GM12878 (cell line): ENCODE data around the gene FNDC3B. TPM values are rescaled to one million over a fixed set of nuclear protein-coding genes. Genes with fewer than 3 reads are reported as not detected.

ENCODE experiments used
- ATAC-seq: fragments of 200-7000 bp; cut with Tn5 transposase; 3 replicates; pipeline ENCODE4 v1.9.1; 2020; ENCODE audit warnings: mild to moderate bottlenecking, moderate library complexity
- BruUV-seq: library from RNA; stranded (reverse); fragments of 400-500 nt; replicated peaks from 2 replicates; lab custom pipeline; 2021; lab: Mats Ljungman, UMichigan
- CTCF ChIA-PET: fragments of 300-600 bp; sonication (Branson Sonifier 250); formaldehyde crosslinking; extraction: SDS; loops from one replicate; lab custom pipeline; 2021; ENCODE audit warnings: inconsistent platforms; lab: Yijun Ruan, JAX
- POLR2A ChIA-PET: fragments of 350-600 bp; formaldehyde crosslinking; extraction: SDS; loops from one replicate; lab custom pipeline; 2021; ENCODE audit warnings: inconsistent platforms; lab: Charles Lee
- RAD21 ChIA-PET: fragments of 300-600 bp; sonication (Branson Sonifier 250); formaldehyde crosslinking; loops from one replicate; lab custom pipeline; 2023; ENCODE audit warnings: antibody characterized with exemption; ENCODE audit not compliant: unreplicated experiment; lab: Charles Lee
- SMC1A ChIA-PET: fragments of 300-600 bp; sonication (Branson Sonifier 250); formaldehyde crosslinking; loops from one replicate; lab custom pipeline; 2023; ENCODE audit not compliant: unreplicated experiment, uncharacterized antibody; lab: Charles Lee
- DNase-seq: peaks from one replicate; pipeline ENCODE4 v3.0.0-alpha.2; 2011; ENCODE audit warnings: low read depth, low spot score
- FAIRE-seq: peaks from 3 replicates; lab custom pipeline; 2011; peaks lifted over from hg19 to GRCh38; lab: Jason Lieb, UNC
- H2AFZ ChIP-seq: 2 replicates; pipeline ENCODE4 v1.6.0; 2011; ENCODE audit warnings: low read depth, low read length, control low read depth; ENCODE audit not compliant: control insufficient read depth
- H3K27ac ChIP-seq: 2 replicates; pipeline ENCODE4 v1.5.1; 2011; ENCODE audit warnings: control low read depth; ENCODE audit not compliant: control insufficient read depth, insufficient read depth
- H3K27me3 ChIP-seq, 2 experiments: replicated peaks in 1 of 2; 2 replicates each; pipeline versions ENCODE4 v1.6.0 to v1.6.1; 2011; ENCODE audit warnings: low read length in 1 of 2; ENCODE audit not compliant: control insufficient read depth in 2 of 2, insufficient read depth in 2 of 2
- H3K36me3 ChIP-seq, 2 experiments: 2 replicates each; pipeline ENCODE4 v1.5.1; 2011; ENCODE audit warnings: low read length in 1 of 2; ENCODE audit not compliant: control insufficient read depth in 2 of 2, insufficient read depth in 2 of 2
- H3K4me1 ChIP-seq: 2 replicates; pipeline ENCODE4 v1.6.1; 2011; ENCODE audit warnings: mild to moderate bottlenecking, low read length, moderate library complexity, mixed read lengths; ENCODE audit not compliant: control insufficient read depth, insufficient read depth
- H3K4me2 ChIP-seq: 2 replicates; pipeline ENCODE4 v1.6.0; 2011; ENCODE audit warnings: control low read depth; ENCODE audit not compliant: control insufficient read depth, insufficient read depth
- H3K4me3 ChIP-seq: fragments of 200-600 bp; sonication (generic); 2 replicates; pipeline ENCODE4 v1.5.1; 2016
- H3K79me2 ChIP-seq: 2 replicates; pipeline ENCODE4 v1.6.0; 2011; ENCODE audit warnings: low read length; ENCODE audit not compliant: control insufficient read depth, insufficient read depth
- H3K9ac ChIP-seq: 2 replicates; pipeline ENCODE4 v1.8.0; 2011; ENCODE audit warnings: low read length, control low read depth, mixed read lengths; ENCODE audit not compliant: control insufficient read depth, insufficient read depth
- H3K9me3 ChIP-seq: replicated peaks from 3 replicates; pipeline ENCODE4 v1.5.1; 2011; ENCODE audit warnings: mild to moderate bottlenecking, low read length; ENCODE audit not compliant: control insufficient read depth, insufficient read depth
- H4K20me1 ChIP-seq: 2 replicates; pipeline ENCODE4 v1.6.0; 2011; ENCODE audit not compliant: control insufficient read depth, insufficient read depth
- ASH2L ChIP-seq: fragments of 300-600, 200-600 bp; sonication (generic); IDR thresholded peaks from 2 replicates; pipeline ENCODE4 v1.6.1; 2017; ENCODE audit warnings: low read depth, mild to moderate bottlenecking, borderline replicate concordance
- BCL3 ChIP-seq: IDR thresholded peaks from 2 replicates; pipeline ENCODE4 v1.6.1; 2011; ENCODE audit warnings: borderline replicate concordance, low read depth, mild to moderate bottlenecking, moderate library complexity, low read length; ENCODE audit not compliant: insufficient read depth, poor library complexity, severe bottlenecking
- BRCA1 ChIP-seq: IDR thresholded peaks from 2 replicates; pipeline ENCODE4 v1.6.1; 2011; ENCODE audit warnings: low read depth, low read length, improper control_type of control experiment
- CTCF ChIP-seq, 3 experiments: IDR thresholded peaks in 2 of 3; conservative IDR thresholded peaks in 1 of 3; 2 replicates each; pipeline ENCODE4 v1.5.1; 2011; ENCODE audit warnings: low read depth in 3 of 3, low read length in 3 of 3, mild to moderate bottlenecking in 3 of 3, control low read depth in 2 of 3, moderate library complexity in 2 of 3, inconsistent platforms in 1 of 3, mixed read lengths in 1 of 3; ENCODE audit not compliant: control insufficient read depth in 2 of 3, insufficient read depth in 1 of 3; ENCODE audit errors: extremely low read depth in 1 of 3
- FOS ChIP-seq: IDR thresholded peaks from 3 replicates; pipeline ENCODE4 v1.6.1; 2011; ENCODE audit warnings: borderline replicate concordance; ENCODE audit not compliant: insufficient read length; ENCODE audit errors: extremely low read depth
- MTA3 ChIP-seq: IDR thresholded peaks from 2 replicates; pipeline ENCODE4 v1.6.1; 2012; ENCODE audit warnings: low read length, inconsistent platforms, borderline replicate concordance
- NFYB ChIP-seq: IDR thresholded peaks from 2 replicates; pipeline ENCODE4 v1.6.1; 2011; ENCODE audit warnings: low read depth, mild to moderate bottlenecking, low read length, improper control_type of control experiment, moderate library complexity; ENCODE audit not compliant: insufficient read depth
- PKNOX1 ChIP-seq: fragments of 450-650 bp; IDR thresholded peaks from 2 replicates; pipeline ENCODE4 v1.6.1; 2016; ENCODE audit warnings: mild to moderate bottlenecking
- ZNF217 ChIP-seq: fragments of 450-650 bp; IDR thresholded peaks from 2 replicates; pipeline ENCODE4 v1.6.1; 2017; ENCODE audit warnings: antibody characterized with exemption, mild to moderate bottlenecking
- WGBS: methylation state at CpG from one replicate; pipeline ENCODE4 v1.1.6; 2016; ENCODE audit warnings: low lambda C conversion rate; ENCODE audit not compliant: insufficient replicate concordance, insufficient coverage; ENCODE audit errors: missing lambda C conversion rate; 5-methylcytosine and 5-hydroxymethylcytosine counted together
- in situ Hi-C: fragments of 300-500 bp; cut with MboI; formaldehyde crosslinking; loops from 9 replicates; pipeline ENCODE4 v1.14.3; 2018; ENCODE audit warnings: mixed read lengths
- intact Hi-C: fragments of 100-400 bp; cut with micrococcal nuclease; formaldehyde crosslinking; loops from one replicate; pipeline ENCODE4 v1.14.2; 2022; ENCODE audit not compliant: unreplicated experiment
- polyA plus RNA-seq, 11 experiments: library from polyadenylated mRNA; depleted of rRNA in 4 of 11; unstranded in 6 of 11; stranded (reverse) in 5 of 11; fragments of >200 nt; fragmentation: Nextera tagmentation in 4 of 11; fragmentation: Illumina TruSeq in 1 of 11; extraction: Ambion mirVana in 4 of 11; extraction: Trizol in 1 of 11; gene quantifications; 1 replicate in 1 of 11; 2 replicates in 10 of 11; pipeline versions ENCODE4 v1.2.1 to v1.2.3, GENCODE V29; 2011 to 2016; ENCODE audit warnings: inconsistent platforms in 2 of 11, missing spikeins in 2 of 11, low read depth in 1 of 11
- total RNA-seq, 4 experiments: library from RNA; depleted of rRNA in 3 of 4; stranded (reverse); fragments of >200 nt in 3 of 4; fragmentation: Illumina TruSeq in 1 of 4; extraction: Trizol in 1 of 4; gene quantifications; 2 replicates each; pipeline versions ENCODE4 v1.2.1 to v1.2.3, GENCODE V29; 2013 to 2021

Gene FNDC3B
- total and polyA plus RNA-seq, 10 of the 15 experiments (the other 5 are each of a cell fraction or from before 2014, with no cell fraction given): 7.9 to 35.0 (median 18.5) TPM

GRCh38 chr3:172371544-172371943, 332.2 kb downstream of the FNDC3B start:
- no peak for DNase-seq
- in situ Hi-C loops (no loop called here), intact Hi-C loops (no loop called here)
- H2AFZ ChIP-seq: no peak overlapping the region
- H3K27ac ChIP-seq: no peak overlapping the region
- no peaks in the 10 kb centered on the region for H4K20me1 ChIP-seq
- no peak overlapping the region for H3K4me2 ChIP-seq
- no peaks in the 10 kb centered on the region for H3K9me3 ChIP-seq
- H3K9ac ChIP-seq: no peak overlapping the region
- ChIA-PET SMC1A (interaction anchor here (0.6 kb wide), 1 partner anchor 302 kb away, joined by 3 read pairs; no protein-coding TSS in a partner anchor), POLR2A (no interaction called here), RAD21 (no interaction called here), CTCF (interaction anchor here (1.3 kb wide), 1 partner anchor 224 kb away, joined by 3 read pairs; no protein-coding TSS in a partner anchor)
- ATAC-seq: no peak
- H3K79me2 ChIP-seq: no peaks in the 10 kb centered on the region
- TF ChIP-seq MTA3 (no peak), CTCF (IDR thresholded peaks at IDR 0.05 in 2 of 3, conservative IDR thresholded peaks at IDR 0.05 in 1 of 3; ENCODE audit: control insufficient read depth in 2 of 3, extremely low read depth in 1 of 3, insufficient read depth in 1 of 3, low read depth in 3 of 3, low read length in 3 of 3) (no peak), BCL3 (no peak), ZNF217 (no peak), NFYB (no peak), BRCA1 (no peak), FOS (no peak), ASH2L (no peak), PKNOX1 (no peak)
- no peaks in the 10 kb centered on the region for H3K4me1 ChIP-seq
- no TSS peak for BruUV-seq
- H3K27me3 ChIP-seq: no peaks in the 10 kb centered on the region
- H3K4me3 ChIP-seq: no peak overlapping the region
- FAIRE-seq: no peak
- 99% methylated on average over 4 of the region's 4 CpGs for WGBS
- H3K36me3 ChIP-seq: peaks cover 0 to 15% of the 10 kb centered on the region in 2 experiments; a peak in 3 of 4 replicates
